ENCODE data around the gene SPATA32.

DNA sequence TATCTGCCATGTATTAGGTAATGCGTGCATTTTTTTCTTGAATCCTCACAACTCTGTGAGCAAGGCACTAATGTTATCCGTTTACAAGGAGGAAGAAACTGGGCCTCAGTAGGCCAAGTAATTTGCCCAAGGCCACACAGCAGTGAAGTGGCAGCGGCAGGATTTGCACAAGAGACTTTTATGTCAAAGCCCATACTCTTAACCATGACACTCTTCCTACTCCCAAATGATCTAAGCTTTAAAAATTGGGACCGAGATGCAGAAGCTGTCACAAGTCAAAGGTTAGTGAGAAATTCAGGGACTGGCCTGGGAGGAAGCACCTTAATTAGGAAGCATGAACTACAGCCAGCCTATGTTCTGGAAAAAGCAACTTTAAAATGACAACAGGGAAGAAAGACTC lies 44.2 kb upstream of the SPATA32 start:
- TF ChIP-seq, protein P1, sequence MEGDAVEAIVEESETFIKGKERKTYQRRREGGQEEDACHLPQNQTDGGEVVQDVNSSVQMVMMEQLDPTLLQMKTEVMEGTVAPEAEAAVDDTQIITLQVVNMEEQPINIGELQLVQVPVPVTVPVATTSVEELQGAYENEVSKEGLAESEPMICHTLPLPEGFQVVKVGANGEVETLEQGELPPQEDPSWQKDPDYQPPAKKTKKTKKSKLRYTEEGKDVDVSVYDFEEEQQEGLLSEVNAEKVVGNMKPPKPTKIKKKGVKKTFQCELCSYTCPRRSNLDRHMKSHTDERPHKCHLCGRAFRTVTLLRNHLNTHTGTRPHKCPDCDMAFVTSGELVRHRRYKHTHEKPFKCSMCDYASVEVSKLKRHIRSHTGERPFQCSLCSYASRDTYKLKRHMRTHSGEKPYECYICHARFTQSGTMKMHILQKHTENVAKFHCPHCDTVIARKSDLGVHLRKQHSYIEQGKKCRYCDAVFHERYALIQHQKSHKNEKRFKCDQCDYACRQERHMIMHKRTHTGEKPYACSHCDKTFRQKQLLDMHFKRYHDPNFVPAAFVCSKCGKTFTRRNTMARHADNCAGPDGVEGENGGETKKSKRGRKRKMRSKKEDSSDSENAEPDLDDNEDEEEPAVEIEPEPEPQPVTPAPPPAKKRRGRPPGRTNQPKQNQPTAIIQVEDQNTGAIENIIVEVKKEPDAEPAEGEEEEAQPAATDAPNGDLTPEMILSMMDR (IDR thresholded peaks at IDR 0.05) = no peak
- TF ChIP-seq SREBF2 (IDR thresholded peaks at IDR 0.05) = no peak
- TF ChIP-seq RAD21 (conservative IDR thresholded peaks at IDR 0.05 in 1 of 2, IDR thresholded peaks at IDR 0.05 in 1 of 2) = no peak
- no peak for TF ChIP-seq NR3C1 (IDR thresholded peaks at IDR 0.05)
- no peak for TF ChIP-seq BHLHE40 (IDR thresholded peaks at IDR 0.05; ENCODE audit: low read depth, low read length)
- TF ChIP-seq TP53 (CRISPR knock-in tag; IDR thresholded peaks at IDR 0.05) = no peak
- no peak for TF ChIP-seq EP300 (IDR thresholded peaks at IDR 0.05)
- no peak for TF ChIP-seq SMC3 (IDR thresholded peaks at IDR 0.05)
- TF ChIP-seq POLR2A (IDR thresholded peaks at IDR 0.05; ENCODE audit: low read length) = no peak
- TF ChIP-seq, protein P2, sequence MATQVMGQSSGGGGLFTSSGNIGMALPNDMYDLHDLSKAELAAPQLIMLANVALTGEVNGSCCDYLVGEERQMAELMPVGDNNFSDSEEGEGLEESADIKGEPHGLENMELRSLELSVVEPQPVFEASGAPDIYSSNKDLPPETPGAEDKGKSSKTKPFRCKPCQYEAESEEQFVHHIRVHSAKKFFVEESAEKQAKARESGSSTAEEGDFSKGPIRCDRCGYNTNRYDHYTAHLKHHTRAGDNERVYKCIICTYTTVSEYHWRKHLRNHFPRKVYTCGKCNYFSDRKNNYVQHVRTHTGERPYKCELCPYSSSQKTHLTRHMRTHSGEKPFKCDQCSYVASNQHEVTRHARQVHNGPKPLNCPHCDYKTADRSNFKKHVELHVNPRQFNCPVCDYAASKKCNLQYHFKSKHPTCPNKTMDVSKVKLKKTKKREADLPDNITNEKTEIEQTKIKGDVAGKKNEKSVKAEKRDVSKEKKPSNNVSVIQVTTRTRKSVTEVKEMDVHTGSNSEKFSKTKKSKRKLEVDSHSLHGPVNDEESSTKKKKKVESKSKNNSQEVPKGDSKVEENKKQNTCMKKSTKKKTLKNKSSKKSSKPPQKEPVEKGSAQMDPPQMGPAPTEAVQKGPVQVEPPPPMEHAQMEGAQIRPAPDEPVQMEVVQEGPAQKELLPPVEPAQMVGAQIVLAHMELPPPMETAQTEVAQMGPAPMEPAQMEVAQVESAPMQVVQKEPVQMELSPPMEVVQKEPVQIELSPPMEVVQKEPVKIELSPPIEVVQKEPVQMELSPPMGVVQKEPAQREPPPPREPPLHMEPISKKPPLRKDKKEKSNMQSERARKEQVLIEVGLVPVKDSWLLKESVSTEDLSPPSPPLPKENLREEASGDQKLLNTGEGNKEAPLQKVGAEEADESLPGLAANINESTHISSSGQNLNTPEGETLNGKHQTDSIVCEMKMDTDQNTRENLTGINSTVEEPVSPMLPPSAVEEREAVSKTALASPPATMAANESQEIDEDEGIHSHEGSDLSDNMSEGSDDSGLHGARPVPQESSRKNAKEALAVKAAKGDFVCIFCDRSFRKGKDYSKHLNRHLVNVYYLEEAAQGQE (IDR thresholded peaks at IDR 0.05) = no peak
- TF ChIP-seq, protein P3, sequence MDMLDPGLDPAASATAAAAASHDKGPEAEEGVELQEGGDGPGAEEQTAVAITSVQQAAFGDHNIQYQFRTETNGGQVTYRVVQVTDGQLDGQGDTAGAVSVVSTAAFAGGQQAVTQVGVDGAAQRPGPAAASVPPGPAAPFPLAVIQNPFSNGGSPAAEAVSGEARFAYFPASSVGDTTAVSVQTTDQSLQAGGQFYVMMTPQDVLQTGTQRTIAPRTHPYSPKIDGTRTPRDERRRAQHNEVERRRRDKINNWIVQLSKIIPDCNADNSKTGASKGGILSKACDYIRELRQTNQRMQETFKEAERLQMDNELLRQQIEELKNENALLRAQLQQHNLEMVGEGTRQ (IDR thresholded peaks at IDR 0.05) = no peak
